Body of pancreas (tissue), 4 donors: Measurements from ENCODE around the gene TRPM3.

Experiments used
- POLR2A ChIP-seq, 3 donors: fragments of 450-650 bp; IDR thresholded peaks; one replicate each; pipeline ENCODE4 v1.6.1; 2016; ENCODE audit warnings: antibody characterized with exemption in 3 of 3, mild to moderate bottlenecking in 2 of 3
- TF ChIP-seq, protein P1 (sequence below), 7 experiments: fragments of 450-650 bp in 4 of 7; fragments of 200-600 bp in 3 of 7; sonication (generic) in 3 of 7; IDR thresholded peaks; one replicate each; pipeline ENCODE4 v1.5.1; 2016 to 2019; ENCODE audit warnings: antibody characterized with exemption in 7 of 7

DNA sequence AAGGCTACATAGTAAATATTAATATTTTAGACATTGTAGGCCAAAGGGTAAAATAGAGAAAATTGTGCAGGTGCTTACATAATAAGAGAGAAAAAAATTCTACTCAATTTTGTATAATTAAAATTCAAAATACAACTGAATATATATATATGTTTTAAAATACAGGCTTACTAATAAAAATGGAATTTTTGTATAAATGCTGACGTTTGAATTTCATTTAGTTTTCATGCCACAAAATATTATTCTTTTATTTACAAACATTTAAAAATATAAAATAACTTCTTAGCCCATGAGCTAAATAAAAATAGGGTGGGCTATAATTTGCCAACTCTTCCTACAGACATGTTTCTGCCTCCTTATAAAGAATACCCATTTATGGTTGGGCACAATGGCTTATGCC lies 328.6 kb downstream of the TRPM3 start:
- TF ChIP-seq, protein P1, sequence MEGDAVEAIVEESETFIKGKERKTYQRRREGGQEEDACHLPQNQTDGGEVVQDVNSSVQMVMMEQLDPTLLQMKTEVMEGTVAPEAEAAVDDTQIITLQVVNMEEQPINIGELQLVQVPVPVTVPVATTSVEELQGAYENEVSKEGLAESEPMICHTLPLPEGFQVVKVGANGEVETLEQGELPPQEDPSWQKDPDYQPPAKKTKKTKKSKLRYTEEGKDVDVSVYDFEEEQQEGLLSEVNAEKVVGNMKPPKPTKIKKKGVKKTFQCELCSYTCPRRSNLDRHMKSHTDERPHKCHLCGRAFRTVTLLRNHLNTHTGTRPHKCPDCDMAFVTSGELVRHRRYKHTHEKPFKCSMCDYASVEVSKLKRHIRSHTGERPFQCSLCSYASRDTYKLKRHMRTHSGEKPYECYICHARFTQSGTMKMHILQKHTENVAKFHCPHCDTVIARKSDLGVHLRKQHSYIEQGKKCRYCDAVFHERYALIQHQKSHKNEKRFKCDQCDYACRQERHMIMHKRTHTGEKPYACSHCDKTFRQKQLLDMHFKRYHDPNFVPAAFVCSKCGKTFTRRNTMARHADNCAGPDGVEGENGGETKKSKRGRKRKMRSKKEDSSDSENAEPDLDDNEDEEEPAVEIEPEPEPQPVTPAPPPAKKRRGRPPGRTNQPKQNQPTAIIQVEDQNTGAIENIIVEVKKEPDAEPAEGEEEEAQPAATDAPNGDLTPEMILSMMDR (IDR thresholded peaks at IDR 0.05), result no peak
- no peak for TF ChIP-seq POLR2A (IDR thresholded peaks at IDR 0.05)
